HepG2 (cell line): ENCODE results near the gene CSRNP3. TPM values are rescaled to one million over a fixed set of nuclear protein-coding genes. Genes with fewer than 3 reads are reported as not detected.

Experiments
- ATAC-seq: fragments of 200-7000 bp; cut with Tn5 transposase; 3 replicates; pipeline ENCODE4 v1.9.1; 2020; ENCODE audit warnings: mild to moderate bottlenecking, moderate library complexity
- BruUV-seq: library from RNA; stranded (reverse); fragments of 400-500 nt; replicated peaks from 2 replicates; lab custom pipeline; 2021; lab: Mats Ljungman, UMichigan
- CTCF ChIA-PET: fragments of 300-600 bp; formaldehyde crosslinking; extraction: SDS; loops from one replicate; lab custom pipeline; 2021; ENCODE audit warnings: low total read pairs, inconsistent platforms, low intra/inter-chr PET ratio; lab: Yijun Ruan, JAX
- POLR2A ChIA-PET: fragments of 350-600 bp; sonication (Branson Sonifier 250); formaldehyde crosslinking; loops from one replicate; lab custom pipeline; 2020; ENCODE audit warnings: antibody characterized with exemption, inconsistent platforms; lab: Yijun Ruan, JAX
- DNase-seq: peaks from one replicate; pipeline ENCODE4 v3.0.0-alpha.2; 2015; ENCODE audit warnings: low spot score
- FAIRE-seq: peaks from 3 replicates; lab custom pipeline; 2011; peaks lifted over from hg19 to GRCh38; lab: Jason Lieb, UNC
- H2AFZ ChIP-seq: one replicate; pipeline ENCODE4 v1.6.1; 2011; ENCODE audit warnings: low read length, inconsistent platforms
- H3K27ac ChIP-seq: fragments of 300-600 bp; 3 replicates; pipeline ENCODE4 v1.8.0; 2011; ENCODE audit warnings: mixed run types, mild to moderate bottlenecking, mixed read lengths, low read length, inconsistent platforms; ENCODE audit not compliant: insufficient read depth; ENCODE audit errors: extremely low read length
- H3K27me3 ChIP-seq, 2 experiments: fragments of 200-600 bp in 1 of 2; 2 replicates in 1 of 2; 3 replicates in 1 of 2; pipeline versions ENCODE4 v1.6.0 to v1.8.0; 2011; ENCODE audit warnings: low read length in 2 of 2, mild to moderate bottlenecking in 2 of 2, moderate library complexity in 2 of 2, inconsistent platforms in 1 of 2; ENCODE audit not compliant: insufficient read depth in 2 of 2, control insufficient read depth in 1 of 2
- H3K36me3 ChIP-seq, 2 experiments: fragments of 200-600 bp in 1 of 2; replicated peaks in 1 of 2; 2 replicates in 1 of 2; 3 replicates in 1 of 2; pipeline versions ENCODE4 v1.5.1 to v1.8.0; 2011; ENCODE audit warnings: low read length in 2 of 2, inconsistent platforms in 1 of 2; ENCODE audit not compliant: insufficient read depth in 2 of 2, control insufficient read depth in 1 of 2
- H3K4me1 ChIP-seq: 2 replicates; pipeline ENCODE4 v1.5.1; 2012; ENCODE audit warnings: low read length, inconsistent platforms; ENCODE audit not compliant: insufficient read depth
- H3K4me2 ChIP-seq: 2 replicates; pipeline ENCODE4 v1.6.0; 2011; ENCODE audit warnings: low read depth, low read length, inconsistent platforms
- H3K4me3 ChIP-seq, 3 experiments: fragments of 200-600 bp in 1 of 3; sonication (generic), shearing (Covaris generic) in 1 of 3; replicated peaks in 1 of 3; 2 replicates each; pipeline ENCODE4 v1.5.1; 2011 to 2016; ENCODE audit warnings: low read length in 3 of 3, inconsistent platforms in 2 of 3, low read depth in 2 of 3, mild to moderate bottlenecking in 2 of 3, control low read depth in 1 of 3, mixed read lengths in 1 of 3; ENCODE audit not compliant: insufficient read depth in 1 of 3
- H3K79me2 ChIP-seq: one replicate; pipeline ENCODE4 v1.6.1; 2011; ENCODE audit warnings: low read length, inconsistent platforms; ENCODE audit not compliant: insufficient read depth
- H3K9ac ChIP-seq: 2 replicates; pipeline ENCODE4 v1.6.0; 2011; ENCODE audit warnings: mild to moderate bottlenecking, low read depth, low read length, inconsistent platforms; ENCODE audit not compliant: insufficient read depth
- H3K9me3 ChIP-seq: 2 replicates; pipeline ENCODE4 v1.5.1; 2012; ENCODE audit warnings: mild to moderate bottlenecking, low read length
- H4K20me1 ChIP-seq: 2 replicates; pipeline ENCODE4 v1.6.0; 2011; ENCODE audit warnings: inconsistent platforms, mild to moderate bottlenecking, low read length, moderate library complexity; ENCODE audit not compliant: insufficient read depth
- ATF7 ChIP-seq, 2 experiments: fragments of 450-650 bp in 1 of 2; sonication (generic) in 1 of 2; formaldehyde crosslinking in 1 of 2; IDR thresholded peaks; 2 replicates each; pipeline versions ENCODE4 v1.4.0 to v1.6.1; 2016 to 2020; ENCODE audit warnings: antibody characterized with exemption in 1 of 2, mild to moderate bottlenecking in 1 of 2, missing genetic modification reagents in 1 of 2
- CREB1 ChIP-seq, 2 experiments: fragments of 450-650 bp in 1 of 2; IDR thresholded peaks; 2 replicates each; pipeline ENCODE4 v1.6.1; 2016 to 2017; ENCODE audit warnings: control low read depth in 1 of 2, mild to moderate bottlenecking in 1 of 2, missing compliant biosample characterization in 1 of 2, missing genetic modification characterization in 1 of 2
- HES4 ChIP-seq: sonication (generic); formaldehyde crosslinking; IDR thresholded peaks from 2 replicates; pipeline ENCODE4 v1.9.0; 2021; ENCODE audit warnings: mild to moderate bottlenecking, missing genetic modification reagents, borderline replicate concordance
- HNRNPUL1 ChIP-seq: fragments of 200-400 bp; formaldehyde crosslinking; IDR thresholded peaks from 2 replicates; pipeline ENCODE4 v1.6.1; 2017; ENCODE audit warnings: low read depth, mild to moderate bottlenecking, low read length, moderate library complexity
- NFYB ChIP-seq: sonication (generic); formaldehyde crosslinking; IDR thresholded peaks from 2 replicates; pipeline ENCODE4 v1.4.0; 2020; ENCODE audit warnings: missing genetic modification reagents
- TOE1 ChIP-seq: sonication (generic); formaldehyde crosslinking; IDR thresholded peaks from 2 replicates; pipeline ENCODE4 v1.4.0; 2020; ENCODE audit warnings: mild to moderate bottlenecking, missing genetic modification reagents
- ZFAT ChIP-seq: sonication (generic); formaldehyde crosslinking; conservative IDR thresholded peaks from 2 replicates; pipeline ENCODE4 v1.8.1; 2023; ENCODE audit warnings: missing genetic modification reagents, inconsistent platforms
- ZNF33A ChIP-seq: sonication (generic); formaldehyde crosslinking; IDR thresholded peaks from 2 replicates; pipeline ENCODE4 v1.5.1; 2020; ENCODE audit warnings: missing genetic modification reagents, mild to moderate bottlenecking, moderate library complexity, borderline replicate concordance
- WGBS: methylation state at CpG from one replicate; pipeline ENCODE4 v1.1.6; 2017; ENCODE audit warnings: low lambda C conversion rate; 5-methylcytosine and 5-hydroxymethylcytosine counted together
- in situ Hi-C: cut with HindIII; loops from 2 replicates; pipeline ENCODE4 v1.10.0; 2017; ENCODE audit warnings: low pct_unique_long_range_greater_than_20kb; ENCODE audit not compliant: extremely low pct_ligation_motif_present
- intact Hi-C: fragments of 100-400 bp; cut with micrococcal nuclease; formaldehyde crosslinking; loops from one replicate; pipeline ENCODE4 v1.10.0; 2022; ENCODE audit not compliant: unreplicated experiment
- polyA plus RNA-seq, 8 experiments: library from polyadenylated mRNA; depleted of rRNA in 3 of 8; stranded (reverse) in 7 of 8; unstranded in 1 of 8; fragments of >200 nt; fragmentation: Illumina TruSeq in 4 of 8; extraction: Trizol in 4 of 8; gene quantifications; 2 replicates each; pipeline versions ENCODE4 v1.2.1 to v1.2.3, GENCODE V29; 2011 to 2016; ENCODE audit warnings: low read depth in 4 of 8, missing spikeins in 1 of 8, mixed read lengths in 1 of 8; ENCODE audit not compliant: insufficient read depth in 1 of 8
- total RNA-seq, 5 experiments: library from RNA; depleted of rRNA; stranded (reverse); fragments of >200 nt; fragmentation: Illumina TruSeq; extraction: Trizol; gene quantifications; 2 replicates each; pipeline ENCODE4 v1.2.3, GENCODE V29; 2016; ENCODE audit warnings: low read depth in 1 of 5
- TF ChIP-seq, protein P1 (sequence below): sonication (generic); formaldehyde crosslinking; IDR thresholded peaks from 2 replicates; pipeline ENCODE4 v1.5.0; 2020; ENCODE audit warnings: missing genetic modification reagents, mild to moderate bottlenecking, borderline replicate concordance

CSRNP3 gene
- total and polyA plus RNA-seq, 2 of the 13 experiments (the other 11 are each of a cell fraction or from before 2014, with no cell fraction given), result not detected

DNA sequence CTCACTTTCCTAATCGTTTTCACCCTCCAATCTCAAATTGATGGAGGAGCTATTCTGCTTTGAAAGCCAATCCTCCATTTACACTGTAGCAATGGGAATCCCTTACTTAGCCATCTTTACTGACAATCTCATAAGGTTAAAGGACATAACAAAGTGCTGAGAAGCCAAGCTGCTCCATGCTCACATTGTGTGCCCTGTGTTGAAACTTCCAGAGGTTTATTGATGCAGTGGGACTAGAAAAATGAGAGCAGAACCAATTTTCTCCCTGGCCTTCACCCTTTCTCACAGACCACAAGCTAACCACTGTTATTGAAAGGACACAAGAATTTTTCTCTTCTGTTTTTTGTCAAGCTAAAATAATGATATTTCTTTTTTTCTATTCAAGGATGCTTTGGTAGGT lies 63.8 kb downstream of the CSRNP3 start (continued):
- TF ChIP-seq ATF7 (IDR thresholded peaks at IDR 0.05), result no peak
- TF ChIP-seq ATF7 (CRISPR knock-in tag; IDR thresholded peaks at IDR 0.05), result no peak
- TF ChIP-seq ZFAT (CRISPR knock-in tag), result no peak
- TF ChIP-seq HES4 (CRISPR knock-in tag), result no peak

- DNase-seq, result no peak
- CTCF ChIA-PET, result no interaction called here
- Histone ChIP-seq H3K36me3 (no peaks in the 10 kb centered on the region), H3K9ac (no peak overlapping the region), H3K9me3 (no peaks in the 10 kb centered on the region), H3K27ac (no peak overlapping the region), H4K20me1 (no peaks in the 10 kb centered on the region), H2AFZ (no peak overlapping the region), H3K4me3 (no peak overlapping the region), H3K79me2 (no peaks in the 10 kb centered on the region), H3K27me3 (no peaks in the 10 kb centered on the region), H3K4me1 (no peaks in the 10 kb centered on the region), H3K4me2 (no peak overlapping the region)
- intact Hi-C loops, result no loop called here
- POLR2A ChIA-PET, result no interaction called here
- BruUV-seq, result no TSS peak
- no peak for FAIRE-seq
- ATAC-seq, result no peak
- 16% methylated on average over 2 of the region's 2 CpGs for WGBS
- TF ChIP-seq HNRNPUL1 (no peak), CREB1 (IDR thresholded peaks at IDR 0.05) (peak; percentile 56), CREB1 (CRISPR knock-in tag; IDR thresholded peaks at IDR 0.05) (no peak)
- in situ Hi-C loops, result no loop called here
These were observed 66.0 kb downstream of the CSRNP3 start for GRCh38 chr2:165535471-165535870.

- no peak overlapping the region for H3K27ac ChIP-seq
- no peaks in the 10 kb centered on the region for H3K27me3 ChIP-seq
- H3K79me2 ChIP-seq, result no peaks in the 10 kb centered on the region
- in situ Hi-C loops (no loop called here), intact Hi-C loops (no loop called here)
- FAIRE-seq, result no peak
- 2% methylated on average over 3 of the region's 3 CpGs for WGBS
- H3K4me2 ChIP-seq, result no peak overlapping the region
- no peaks in the 10 kb centered on the region for H3K36me3 ChIP-seq
- H3K9me3 ChIP-seq, result no peaks in the 10 kb centered on the region
- no peaks in the 10 kb centered on the region for H3K4me1 ChIP-seq
- ATAC-seq, result no peak
- H3K4me3 ChIP-seq, result no peak overlapping the region
- ChIA-PET CTCF (no interaction called here), POLR2A (no interaction called here)
- H2AFZ ChIP-seq, result no peak overlapping the region
- H3K9ac ChIP-seq, result no peak overlapping the region
- H4K20me1 ChIP-seq, result no peaks in the 10 kb centered on the region
- no TSS peak for BruUV-seq
- no peak for DNase-seq
- no peak for TF ChIP-seq NFYB (CRISPR knock-in tag)
- TF ChIP-seq, protein P1, sequence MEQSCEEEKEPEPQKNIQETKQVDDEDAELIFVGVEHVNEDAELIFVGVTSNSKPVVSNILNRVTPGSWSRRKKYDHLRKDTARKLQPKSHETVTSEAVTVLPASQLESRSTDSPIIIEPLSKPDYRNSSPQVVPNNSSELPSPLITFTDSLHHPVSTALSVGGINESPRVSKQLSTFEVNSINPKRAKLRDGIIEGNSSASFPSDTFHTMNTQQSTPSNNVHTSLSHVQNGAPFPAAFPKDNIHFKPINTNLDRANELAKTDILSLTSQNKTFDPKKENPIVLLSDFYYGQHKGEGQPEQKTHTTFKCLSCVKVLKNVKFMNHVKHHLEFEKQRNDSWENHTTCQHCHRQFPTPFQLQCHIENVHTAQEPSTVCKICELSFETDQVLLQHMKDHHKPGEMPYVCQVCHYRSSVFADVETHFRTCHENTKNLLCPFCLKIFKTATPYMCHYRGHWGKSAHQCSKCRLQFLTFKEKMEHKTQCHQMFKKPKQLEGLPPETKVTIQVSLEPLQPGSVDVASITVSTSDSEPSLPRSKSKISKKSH (CRISPR knock-in tag), result no peak
- TF ChIP-seq TOE1 (CRISPR knock-in tag), result no peak
- no peak for TF ChIP-seq ZNF33A (CRISPR knock-in tag)
These were observed 67.5 kb downstream of the CSRNP3 start for GRCh38 chr2:165536851-165537499.
